Subcutaneous adipose tissue (tissue), 4 donors: ENCODE measurements around the gene SGMS2. TPM values are rescaled to one million over a fixed set of nuclear protein-coding genes. Genes with fewer than 3 reads are reported as not detected.

Experiments used
- total RNA-seq, 4 donors: library from RNA; depleted of rRNA; stranded (reverse); fragments of >200 nt; gene quantifications; one replicate each; pipeline ENCODE4 v1.1.0, GENCODE V29; 2016
- TF ChIP-seq, protein P1 (sequence below): fragments of 450-650 bp; IDR thresholded peaks from one replicate; pipeline ENCODE4 v1.5.1; 2016; ENCODE audit warnings: low read depth, mild to moderate bottlenecking, control low read depth, antibody characterized with exemption, moderate library complexity

The SGMS2 gene
- 10 to 100 TPM; 24.1 to 82.8 (median 59.6) TPM for total RNA-seq

DNA sequence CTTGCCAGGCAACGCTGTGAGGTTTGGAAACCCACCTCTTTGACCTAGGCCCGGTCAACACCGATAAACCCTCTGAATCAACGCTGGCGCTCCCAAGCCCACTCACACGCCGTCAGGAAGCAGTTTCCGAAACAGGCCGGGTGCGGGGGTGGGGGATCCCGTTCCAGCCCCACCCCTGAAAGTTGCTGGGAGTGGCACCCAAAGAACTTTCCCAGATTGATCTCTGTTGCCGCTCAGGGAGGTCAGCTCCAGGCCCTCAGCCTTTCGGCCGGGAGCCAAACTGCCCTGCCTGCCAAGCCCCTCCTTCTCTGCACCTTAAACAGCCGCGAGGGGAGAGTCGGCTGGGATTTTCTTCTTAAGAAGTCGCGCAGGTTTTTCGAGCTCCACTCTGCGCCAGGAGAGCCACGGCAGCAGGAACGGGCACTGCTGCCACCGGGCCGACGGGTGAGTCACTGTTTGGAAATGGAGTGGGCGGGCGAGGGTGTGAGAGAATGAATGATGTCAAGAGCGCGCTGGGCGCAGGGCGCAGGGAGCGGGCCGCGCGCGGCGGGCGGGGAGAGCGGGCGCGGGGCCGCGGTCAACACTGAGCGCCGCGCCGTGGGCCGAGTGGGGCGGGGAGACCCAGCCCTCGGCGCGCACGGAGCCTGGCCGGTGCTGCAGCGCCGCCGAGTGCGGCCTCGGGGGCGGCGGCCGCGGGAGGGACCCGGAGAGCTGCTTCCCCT, at the start of gene SGMS2:
Gene SGMS2, plus strand, starts transcription at position 583 of the 722 bp plus-strand sequence. CDS start 70,622 bp downstream, outside the sequence.
- TF ChIP-seq, protein P1, sequence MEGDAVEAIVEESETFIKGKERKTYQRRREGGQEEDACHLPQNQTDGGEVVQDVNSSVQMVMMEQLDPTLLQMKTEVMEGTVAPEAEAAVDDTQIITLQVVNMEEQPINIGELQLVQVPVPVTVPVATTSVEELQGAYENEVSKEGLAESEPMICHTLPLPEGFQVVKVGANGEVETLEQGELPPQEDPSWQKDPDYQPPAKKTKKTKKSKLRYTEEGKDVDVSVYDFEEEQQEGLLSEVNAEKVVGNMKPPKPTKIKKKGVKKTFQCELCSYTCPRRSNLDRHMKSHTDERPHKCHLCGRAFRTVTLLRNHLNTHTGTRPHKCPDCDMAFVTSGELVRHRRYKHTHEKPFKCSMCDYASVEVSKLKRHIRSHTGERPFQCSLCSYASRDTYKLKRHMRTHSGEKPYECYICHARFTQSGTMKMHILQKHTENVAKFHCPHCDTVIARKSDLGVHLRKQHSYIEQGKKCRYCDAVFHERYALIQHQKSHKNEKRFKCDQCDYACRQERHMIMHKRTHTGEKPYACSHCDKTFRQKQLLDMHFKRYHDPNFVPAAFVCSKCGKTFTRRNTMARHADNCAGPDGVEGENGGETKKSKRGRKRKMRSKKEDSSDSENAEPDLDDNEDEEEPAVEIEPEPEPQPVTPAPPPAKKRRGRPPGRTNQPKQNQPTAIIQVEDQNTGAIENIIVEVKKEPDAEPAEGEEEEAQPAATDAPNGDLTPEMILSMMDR: no peak

DNA sequence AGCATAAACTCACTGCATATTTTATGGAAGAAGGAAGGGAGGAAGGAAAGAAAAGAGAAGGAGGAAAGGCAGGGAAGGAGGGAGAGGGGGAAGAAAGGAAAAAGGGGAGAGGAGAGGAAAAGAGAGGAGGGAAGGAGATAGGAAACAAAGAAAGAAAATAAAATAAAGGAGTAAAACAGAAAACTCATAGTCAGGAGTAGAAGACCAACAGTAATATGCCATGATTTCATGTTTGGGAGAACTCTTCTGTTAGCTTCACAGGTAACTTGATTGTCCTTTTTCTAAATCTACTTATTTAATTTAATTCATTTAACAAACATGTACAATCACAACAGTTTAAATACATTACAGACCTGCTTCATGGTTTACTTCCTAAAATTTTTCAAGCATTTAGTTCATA, 46.8 kb upstream of the SGMS2 start:
- TF ChIP-seq, protein P1: no peak

DNA sequence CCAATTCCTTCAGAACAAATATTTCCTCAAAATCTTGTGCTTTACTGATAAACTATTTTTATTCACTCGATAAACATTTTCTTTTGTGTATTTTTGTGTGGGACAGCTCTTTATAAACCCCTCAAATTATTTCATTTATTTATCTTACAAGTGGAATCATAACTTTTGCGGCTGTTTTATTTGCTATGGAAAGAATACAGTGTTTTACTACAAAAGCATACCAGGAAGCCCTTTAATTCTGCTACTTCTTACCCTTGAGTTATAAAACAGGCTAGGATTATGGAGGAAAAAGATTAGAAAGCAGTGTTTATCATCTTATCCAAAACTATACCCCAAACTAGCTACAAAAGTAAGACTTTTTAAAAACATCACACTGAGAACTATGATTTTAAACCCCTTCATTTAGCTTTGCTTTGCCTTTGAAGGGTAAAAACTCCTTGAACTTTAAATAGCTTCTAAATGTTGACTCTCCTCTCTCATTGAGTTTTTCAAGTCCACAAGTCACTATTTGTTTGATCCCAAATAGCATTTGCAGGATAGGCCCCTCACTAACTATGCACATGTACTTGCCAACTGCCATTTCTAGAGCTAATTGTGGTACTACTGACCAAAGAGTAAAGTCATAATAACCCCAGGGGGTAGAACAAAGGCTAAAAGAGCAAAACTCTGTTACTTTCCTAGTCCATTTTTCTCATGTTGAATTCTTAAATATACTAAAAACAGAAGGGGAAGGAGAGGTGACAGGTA, 45.8 kb upstream of the SGMS2 start:
- TF ChIP-seq, protein P1: no peak

DNA sequence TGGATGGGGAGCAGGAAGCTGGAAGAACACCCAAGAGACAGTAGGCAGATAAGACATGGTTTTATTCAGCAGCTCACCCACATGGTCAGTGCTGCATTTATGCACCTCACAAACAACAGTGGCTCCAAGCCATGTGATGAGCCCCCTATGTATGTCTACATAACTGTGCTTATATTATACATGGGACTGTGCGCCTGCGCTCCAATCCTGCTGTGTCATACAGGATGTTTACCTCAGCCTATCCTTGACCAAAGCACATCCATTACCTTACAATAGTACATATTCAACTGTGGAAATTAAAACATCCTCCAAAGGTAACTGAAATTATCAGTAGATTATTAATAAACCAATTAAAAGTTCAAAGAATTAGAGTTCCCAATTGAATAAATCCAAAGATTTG, 44.1 kb upstream of the SGMS2 start:
- TF ChIP-seq, protein P1: no peak

DNA sequence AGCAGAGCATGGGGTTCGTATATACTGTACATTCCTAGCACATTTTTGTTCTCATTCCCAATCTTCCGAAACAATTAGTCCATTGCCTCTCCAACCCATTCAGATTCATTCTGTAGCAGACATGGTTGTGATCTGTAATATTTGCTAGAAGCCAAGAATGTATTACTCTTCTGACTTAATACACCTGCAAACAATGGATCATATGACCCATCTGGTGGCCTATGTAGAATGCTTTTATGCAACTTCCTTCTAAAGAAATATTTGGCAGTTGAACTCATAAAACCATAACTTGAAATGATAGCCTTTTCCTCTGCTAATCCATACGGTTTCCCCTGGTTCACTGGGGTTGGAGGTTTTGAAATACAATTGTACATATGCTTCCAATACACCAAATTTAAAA, 32.8 kb upstream of the SGMS2 start:
- TF ChIP-seq, protein P1: no peak

DNA sequence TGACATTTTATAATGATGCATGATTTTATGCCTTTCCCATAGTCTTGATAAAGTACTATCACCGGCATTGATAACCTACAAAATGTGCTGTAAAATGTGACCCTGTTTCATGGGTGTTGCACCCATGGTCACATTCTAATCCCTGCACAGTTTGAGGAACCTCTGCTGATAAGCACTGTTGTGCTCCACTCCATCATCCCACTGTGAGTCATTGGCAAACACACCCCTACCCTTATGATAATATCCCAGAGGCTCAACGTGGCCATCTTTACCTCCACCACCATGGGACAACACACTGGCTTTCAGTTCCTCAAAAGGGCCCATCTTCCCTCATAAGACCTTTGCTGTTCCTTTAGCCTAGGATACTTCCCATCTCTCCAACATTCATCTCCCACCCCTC, 32.0 kb upstream of the SGMS2 start:
- TF ChIP-seq, protein P1: no peak

DNA sequence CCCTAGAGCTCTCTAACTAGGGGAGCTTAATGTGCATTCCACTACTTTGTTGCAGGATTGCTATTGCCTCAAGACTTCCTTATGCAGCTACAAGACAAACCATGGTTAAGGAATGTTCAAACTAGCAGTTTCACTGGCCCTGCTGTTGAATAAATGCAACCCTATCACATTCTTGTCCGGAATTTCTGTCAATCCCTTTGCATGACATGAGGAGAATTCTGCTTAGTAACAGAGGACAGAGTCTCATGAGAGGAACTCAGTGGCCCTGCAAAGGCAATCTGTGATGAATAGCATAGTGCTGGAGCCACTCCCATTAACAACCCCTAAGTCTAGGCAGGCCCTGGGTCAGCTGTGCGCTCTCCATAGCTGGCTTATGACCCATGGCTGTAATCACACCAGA, 30.7 kb upstream of the SGMS2 start:
- TF ChIP-seq, protein P1: no peak
